HCT116 (cell line): ENCODE measurements around the gene SH3TC2. TPM values are rescaled to one million over a fixed set of nuclear protein-coding genes. Genes with fewer than 3 reads are reported as not detected.

ENCODE experiments used
- ATAC-seq: fragments of 200-7000 bp; cut with Tn5 transposase; 2 replicates; pipeline ENCODE4 v1.9.1; 2020; ENCODE audit warnings: mild to moderate bottlenecking, moderate library complexity
- BruUV-seq: library from RNA; stranded (reverse); fragments of 400-500 nt; replicated peaks from 2 replicates; lab custom pipeline; 2021; lab: Mats Ljungman, UMichigan
- CTCF ChIA-PET: fragments of 300-600 bp; sonication (Branson Sonifier 250); formaldehyde crosslinking; loops from one replicate; lab custom pipeline; 2021; ENCODE audit warnings: antibody characterized with exemption; lab: Charles Lee
- POLR2A ChIA-PET: fragments of 300-600, 350-600 bp; sonication (Branson Sonifier 250); formaldehyde crosslinking; loops from one replicate; lab custom pipeline; 2021; ENCODE audit warnings: antibody characterized with exemption; lab: Charles Lee
- RAD21 ChIA-PET, 2 experiments: fragments of 300-600 bp; sonication (Branson Sonifier 250); formaldehyde crosslinking; loops; one replicate each; lab custom pipeline; 2023; ENCODE audit warnings: low total read pairs in 2 of 2; ENCODE audit not compliant: uncharacterized antibody in 2 of 2, unreplicated experiment in 2 of 2, low non-redundant PET in 1 of 2; lab: Charles Lee
- DNase-seq: peaks from one replicate; pipeline ENCODE4 v3.0.0-alpha.2; 2010; ENCODE audit warnings: low read depth, low spot score
- H2AFZ ChIP-seq: fragments of 200-600 bp; shearing (Covaris generic), sonication (generic); 2 replicates; pipeline ENCODE4 v1.6.1; 2017; ENCODE audit warnings: low read depth, mixed run types, mixed read lengths, antibody characterized with exemption, low read length; ENCODE audit not compliant: poor library complexity, severe bottlenecking
- H3K27ac ChIP-seq: 2 replicates; pipeline ENCODE4 v1.5.1; 2012; ENCODE audit warnings: low read depth, low read length
- H3K27me3 ChIP-seq: fragments of 200-600 bp; sonication (generic); 2 replicates; pipeline ENCODE4 v1.6.1; 2016; ENCODE audit warnings: mixed run types, low read length, mixed read lengths; ENCODE audit not compliant: insufficient read depth
- H3K36me3 ChIP-seq, 2 experiments: fragments of 200-500 bp in 1 of 2; fragments of 200-600 bp in 1 of 2; sonication (Bioruptor generic) in 1 of 2; sonication (generic) in 1 of 2; 2 replicates each; pipeline versions ENCODE4 v1.5.1 to v1.6.1; 2014 to 2016; ENCODE audit warnings: low read length in 2 of 2, inconsistent platforms in 1 of 2, mixed read lengths in 1 of 2, mixed run types in 1 of 2; ENCODE audit not compliant: insufficient read depth in 2 of 2, control insufficient read depth in 1 of 2
- H3K4me1 ChIP-seq, 2 experiments: fragments of 200-600 bp in 1 of 2; sonication (generic) in 1 of 2; 2 replicates each; pipeline versions ENCODE4 v1.5.1 to v1.6.1; 2012 to 2017; ENCODE audit warnings: low read length in 2 of 2, inconsistent platforms in 1 of 2, mild to moderate bottlenecking in 1 of 2, mixed read lengths in 1 of 2, mixed run types in 1 of 2, moderate library complexity in 1 of 2; ENCODE audit not compliant: insufficient read depth in 2 of 2, control insufficient read depth in 1 of 2
- H3K4me2 ChIP-seq: fragments of 200-600 bp; sonication (generic); 2 replicates; pipeline ENCODE4 v1.6.1; 2017; ENCODE audit warnings: mixed run types, low read length, mixed read lengths
- H3K4me3 ChIP-seq, 2 experiments: fragments of 200-600 bp in 1 of 2; sonication (generic) in 1 of 2; replicated peaks in 1 of 2; 2 replicates each; pipeline ENCODE4 v1.5.1; 2011 to 2016; ENCODE audit warnings: low read length in 2 of 2, control low read depth in 1 of 2, low read depth in 1 of 2, mild to moderate bottlenecking in 1 of 2, mixed read lengths in 1 of 2, mixed run types in 1 of 2
- H3K79me2 ChIP-seq: fragments of 200-600 bp; sonication (generic); 2 replicates; pipeline ENCODE4 v1.6.1; 2017; ENCODE audit warnings: mild to moderate bottlenecking, mixed run types, low read length, moderate library complexity, mixed read lengths; ENCODE audit not compliant: insufficient read depth
- H3K9ac ChIP-seq: fragments of 200-600 bp; sonication (generic); 2 replicates; pipeline ENCODE4 v1.6.1; 2016; ENCODE audit warnings: low read length, mixed read lengths
- H3K9me2 ChIP-seq: fragments of 200-600 bp; sonication (generic), shearing (Covaris generic); 2 replicates; pipeline ENCODE4 v1.6.1; 2017; ENCODE audit warnings: mixed run types, mild to moderate bottlenecking, moderate library complexity; ENCODE audit not compliant: insufficient read depth
- H3K9me3 ChIP-seq, 2 experiments: fragments of 200-500 bp in 1 of 2; fragments of 200-600 bp in 1 of 2; sonication (Bioruptor generic) in 1 of 2; sonication (generic) in 1 of 2; 2 replicates each; pipeline ENCODE4 v1.6.1; 2014 to 2017; ENCODE audit warnings: low read length in 2 of 2, mixed read lengths in 2 of 2, inconsistent platforms in 1 of 2, low read depth in 1 of 2, mild to moderate bottlenecking in 1 of 2, mixed run types in 1 of 2, moderate library complexity in 1 of 2; ENCODE audit not compliant: control insufficient read depth in 1 of 2, insufficient read depth in 1 of 2
- H4K20me1 ChIP-seq: fragments of 200-600 bp; sonication (generic), shearing (Covaris generic); 2 replicates; pipeline ENCODE4 v1.6.1; 2017; ENCODE audit warnings: mixed run types, mild to moderate bottlenecking, moderate library complexity; ENCODE audit not compliant: insufficient read depth
- CBX3 ChIP-seq: IDR thresholded peaks from 2 replicates; pipeline ENCODE4 v1.6.1; 2012; ENCODE audit warnings: low read depth
- CEBPB ChIP-seq: IDR thresholded peaks from 2 replicates; pipeline ENCODE4 v1.6.1; 2012; ENCODE audit warnings: low read depth
- EGR1 ChIP-seq: IDR thresholded peaks from 2 replicates; pipeline ENCODE4 v1.6.1; 2012; ENCODE audit warnings: low read depth
- EZH2 ChIP-seq: fragments of 200-600 bp; sonication (generic); IDR thresholded peaks from 2 replicates; pipeline ENCODE4 v1.6.1; 2017; ENCODE audit warnings: antibody characterized with exemption, mixed run types
- EZH2phosphoT487 ChIP-seq: fragments of 200-600 bp; IDR thresholded peaks from 2 replicates; pipeline ENCODE4 v1.6.1; 2018; ENCODE audit warnings: antibody characterized with exemption, borderline replicate concordance
- JUND ChIP-seq: IDR thresholded peaks from 2 replicates; pipeline ENCODE4 v1.6.1; 2012
- POLR2A ChIP-seq: IDR thresholded peaks from 2 replicates; pipeline ENCODE4 v1.7.0; 2011; ENCODE audit warnings: borderline replicate concordance; ENCODE audit not compliant: insufficient read depth, insufficient read length; ENCODE audit errors: extremely low read depth
- POLR2AphosphoS5 ChIP-seq: IDR thresholded peaks from 2 replicates; pipeline ENCODE4 v1.6.1; 2011; ENCODE audit warnings: mild to moderate bottlenecking, low read depth, low read length, moderate library complexity
- SP1 ChIP-seq: IDR thresholded peaks from 2 replicates; pipeline ENCODE4 v1.6.1; 2012; ENCODE audit warnings: low read depth
- SRF ChIP-seq: IDR thresholded peaks from 2 replicates; pipeline ENCODE4 v1.6.1; 2012; ENCODE audit warnings: low read depth
- TCF7L2 ChIP-seq: IDR thresholded peaks from 2 replicates; pipeline ENCODE4 v1.7.0; 2011; ENCODE audit warnings: borderline replicate concordance, inconsistent platforms; ENCODE audit not compliant: insufficient read depth, insufficient read length; ENCODE audit errors: extremely low read depth
- YY1 ChIP-seq: IDR thresholded peaks from 2 replicates; pipeline ENCODE4 v1.6.1; 2011; ENCODE audit warnings: low read length, low read depth, moderate library complexity, mild to moderate bottlenecking; ENCODE audit not compliant: insufficient replicate concordance; ENCODE audit errors: extremely low read depth
- ZFX ChIP-seq: fragments of 450-650 bp; IDR thresholded peaks from 2 replicates; pipeline ENCODE4 v1.6.1; 2017
- intact Hi-C: fragments of 100-400 bp; cut with micrococcal nuclease; formaldehyde crosslinking; loops from 2 replicates; pipeline ENCODE4 v1.10.0; 2022
- total RNA-seq: library from RNA; stranded (reverse); gene quantifications from one replicate; pipeline ENCODE4 v1.2.1, GENCODE V29; 2021; ENCODE audit not compliant: unreplicated experiment
- TF ChIP-seq, protein P1 (sequence below): IDR thresholded peaks from 2 replicates; pipeline ENCODE4 v1.6.1; 2011; ENCODE audit warnings: mild to moderate bottlenecking, low read length, moderate library complexity; ENCODE audit not compliant: insufficient replicate concordance; ENCODE audit errors: extremely low read depth
- TF ChIP-seq, protein P2 (sequence below): IDR thresholded peaks from 2 replicates; pipeline ENCODE4 v1.6.1; 2012
- TF ChIP-seq, protein P3 (sequence below), 3 experiments: fragments of 200-600 bp in 1 of 3; sonication (generic) in 1 of 3; IDR thresholded peaks in 2 of 3; conservative IDR thresholded peaks in 1 of 3; 2 replicates each; pipeline ENCODE4 v1.5.1; 2012 to 2017; ENCODE audit warnings: low read depth in 2 of 3, low read length in 2 of 3, antibody characterized with exemption in 1 of 3, borderline replicate concordance in 1 of 3, control low read depth in 1 of 3, mild to moderate bottlenecking in 1 of 3, mixed read lengths in 1 of 3, mixed run types in 1 of 3, moderate library complexity in 1 of 3; ENCODE audit not compliant: insufficient read depth in 1 of 3
- TF ChIP-seq, protein P4 (sequence below): IDR thresholded peaks from 2 replicates; pipeline ENCODE4 v1.6.1; 2012

SH3TC2 gene
- total RNA-seq, 1 experiment from 2014 or later: 12.8 TPM

GRCh38 chr5:149038336-149039080 lies 24.4 kb downstream of the SH3TC2 start (continued):
- TF ChIP-seq POLR2A (no peak), CBX3 (no peak), EZH2 (no peak), POLR2AphosphoS5 (no peak), EZH2phosphoT487 (no peak), TCF7L2 (no peak), YY1 (no peak), ZFX (no peak), SP1 (no peak)
- TF ChIP-seq, protein P1, sequence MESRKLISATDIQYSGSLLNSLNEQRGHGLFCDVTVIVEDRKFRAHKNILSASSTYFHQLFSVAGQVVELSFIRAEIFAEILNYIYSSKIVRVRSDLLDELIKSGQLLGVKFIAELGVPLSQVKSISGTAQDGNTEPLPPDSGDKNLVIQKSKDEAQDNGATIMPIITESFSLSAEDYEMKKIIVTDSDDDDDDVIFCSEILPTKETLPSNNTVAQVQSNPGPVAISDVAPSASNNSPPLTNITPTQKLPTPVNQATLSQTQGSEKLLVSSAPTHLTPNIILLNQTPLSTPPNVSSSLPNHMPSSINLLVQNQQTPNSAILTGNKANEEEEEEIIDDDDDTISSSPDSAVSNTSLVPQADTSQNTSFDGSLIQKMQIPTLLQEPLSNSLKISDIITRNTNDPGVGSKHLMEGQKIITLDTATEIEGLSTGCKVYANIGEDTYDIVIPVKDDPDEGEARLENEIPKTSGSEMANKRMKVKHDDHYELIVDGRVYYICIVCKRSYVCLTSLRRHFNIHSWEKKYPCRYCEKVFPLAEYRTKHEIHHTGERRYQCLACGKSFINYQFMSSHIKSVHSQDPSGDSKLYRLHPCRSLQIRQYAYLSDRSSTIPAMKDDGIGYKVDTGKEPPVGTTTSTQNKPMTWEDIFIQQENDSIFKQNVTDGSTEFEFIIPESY: no peak
- TF ChIP-seq, all 23 proteins: peak for 0

GRCh38 chr5:149037817-149038216 lies 25.0 kb downstream of the SH3TC2 start:
- ATAC-seq (no peak; the same call in 1 of the 2 replicates), DNase-seq (no peak)
- no TSS peak for BruUV-seq
- H3K9me3 ChIP-seq: no peaks in the 10 kb centered on the region
- H3K9me2 ChIP-seq: no peaks in the 10 kb centered on the region
- H3K27me3 ChIP-seq: no peaks in the 10 kb centered on the region
- ChIA-PET CTCF (interaction anchor here (0.8 to 4.0 kb wide), 3 partner anchors 78 to 307 kb away, joined by 3 to 56 read pairs (median 5); no protein-coding TSS in a partner anchor), RAD21 (interaction anchor here in 1 of 2 experiments (1.2 kb wide), 1 partner anchor 305 kb away, joined by 3 read pairs; no protein-coding TSS in a partner anchor), POLR2A (no interaction called here)
- no peak overlapping the region for H3K9ac ChIP-seq
- H3K4me1 ChIP-seq: peaks cover 0 to 14% of the 10 kb centered on the region in 2 experiments; a peak in 1 of 4 replicates
- H3K4me2 ChIP-seq: no peak overlapping the region
- intact Hi-C loops: loop anchor here (10.0 kb wide), 2 partner anchors 213 to 593 kb away; partner anchors contain the start of gene ADRB2
- H2AFZ ChIP-seq: no peak overlapping the region
- H3K4me3 ChIP-seq: no peak overlapping the region
- H3K27ac ChIP-seq: no peak overlapping the region
- no peaks in the 10 kb centered on the region for H3K36me3 ChIP-seq
- no peaks in the 10 kb centered on the region for H3K79me2 ChIP-seq
- no peaks in the 10 kb centered on the region for H4K20me1 ChIP-seq
- TF ChIP-seq JUND (no peak), TCF7L2 (no peak), ZFX (no peak), POLR2AphosphoS5 (no peak), POLR2A (no peak), CEBPB (no peak), EGR1 (no peak), SRF (no peak)
- TF ChIP-seq, protein P2, sequence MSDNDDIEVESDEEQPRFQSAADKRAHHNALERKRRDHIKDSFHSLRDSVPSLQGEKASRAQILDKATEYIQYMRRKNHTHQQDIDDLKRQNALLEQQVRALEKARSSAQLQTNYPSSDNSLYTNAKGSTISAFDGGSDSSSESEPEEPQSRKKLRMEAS: no peak
- TF ChIP-seq, protein P3, sequence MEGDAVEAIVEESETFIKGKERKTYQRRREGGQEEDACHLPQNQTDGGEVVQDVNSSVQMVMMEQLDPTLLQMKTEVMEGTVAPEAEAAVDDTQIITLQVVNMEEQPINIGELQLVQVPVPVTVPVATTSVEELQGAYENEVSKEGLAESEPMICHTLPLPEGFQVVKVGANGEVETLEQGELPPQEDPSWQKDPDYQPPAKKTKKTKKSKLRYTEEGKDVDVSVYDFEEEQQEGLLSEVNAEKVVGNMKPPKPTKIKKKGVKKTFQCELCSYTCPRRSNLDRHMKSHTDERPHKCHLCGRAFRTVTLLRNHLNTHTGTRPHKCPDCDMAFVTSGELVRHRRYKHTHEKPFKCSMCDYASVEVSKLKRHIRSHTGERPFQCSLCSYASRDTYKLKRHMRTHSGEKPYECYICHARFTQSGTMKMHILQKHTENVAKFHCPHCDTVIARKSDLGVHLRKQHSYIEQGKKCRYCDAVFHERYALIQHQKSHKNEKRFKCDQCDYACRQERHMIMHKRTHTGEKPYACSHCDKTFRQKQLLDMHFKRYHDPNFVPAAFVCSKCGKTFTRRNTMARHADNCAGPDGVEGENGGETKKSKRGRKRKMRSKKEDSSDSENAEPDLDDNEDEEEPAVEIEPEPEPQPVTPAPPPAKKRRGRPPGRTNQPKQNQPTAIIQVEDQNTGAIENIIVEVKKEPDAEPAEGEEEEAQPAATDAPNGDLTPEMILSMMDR (IDR thresholded peaks at IDR 0.05 in 2 of 3, conservative IDR thresholded peaks at IDR 0.05 in 1 of 3; ENCODE audit: borderline replicate concordance in 1 of 3, insufficient read depth in 1 of 3, low read depth in 2 of 3, low read length in 2 of 3): no peak
- TF ChIP-seq, protein P4, sequence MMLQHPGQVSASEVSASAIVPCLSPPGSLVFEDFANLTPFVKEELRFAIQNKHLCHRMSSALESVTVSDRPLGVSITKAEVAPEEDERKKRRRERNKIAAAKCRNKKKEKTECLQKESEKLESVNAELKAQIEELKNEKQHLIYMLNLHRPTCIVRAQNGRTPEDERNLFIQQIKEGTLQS: no peak
